GM19035 (cell line): ENCODE results near the gene HCK.

Experiments used
- ATAC-seq: cut with Tn5 transposase; IDR thresholded peaks from one replicate; pipeline ENCODE4 v1.9.1; 2021; ENCODE audit not compliant: unreplicated experiment

Gene HCK

GRCh38 chr20:32052090-32052777 is at the start of gene HCK:
Gene HCK, plus strand, starts transcription at chr20:32052242.
- no peak for ATAC-seq

- ATAC-seq, result no peak
Observed at GRCh38 chr20:32003325-32003724, 48.7 kb upstream of the HCK start.

- ATAC-seq, result no peak
Observed at GRCh38 chr20:32004963-32005362, 47.1 kb upstream of the HCK start.

- ATAC-seq, result no peak
Observed at GRCh38 chr20:32006053-32006452, 46.0 kb upstream of the HCK start.

GRCh38 chr20:32006841-32007786 is 44.9 kb upstream of the HCK start:
- no peak for ATAC-seq

- ATAC-seq, result no peak
Observed at GRCh38 chr20:32007787-32008616, 44.0 kb upstream of the HCK start.

GRCh38 chr20:32009564-32009963 is 42.5 kb upstream of the HCK start:
- ATAC-seq, result no peak

GRCh38 chr20:32010101-32010500 is 41.9 kb upstream of the HCK start, which contains the start of gene CCM2L:
Gene CCM2L, plus strand, starts transcription at chr20:32010438. Its CDS starts 17 bp downstream, at chr20:32010455.
- ATAC-seq, result no peak

- ATAC-seq, result no peak
Observed at GRCh38 chr20:32010666-32011065, 41.4 kb upstream of the HCK start.

GRCh38 chr20:32012159-32012688 is 39.8 kb upstream of the HCK start:
- no peak for ATAC-seq

GRCh38 chr20:32013326-32013725 is 38.7 kb upstream of the HCK start:
- no peak for ATAC-seq

- ATAC-seq, result no peak
Observed at GRCh38 chr20:32017711-32018251, 34.3 kb upstream of the HCK start.

- ATAC-seq, result no peak
Observed at GRCh38 chr20:32018269-32019155, 33.5 kb upstream of the HCK start.

GRCh38 chr20:32019156-32019510 is 32.9 kb upstream of the HCK start:
- ATAC-seq, result no peak

- ATAC-seq, result no peak
Observed at GRCh38 chr20:32019563-32020463, 32.2 kb upstream of the HCK start.

GRCh38 chr20:32021091-32021490 is 31.0 kb upstream of the HCK start:
- no peak for ATAC-seq

- no peak for ATAC-seq
Observed at GRCh38 chr20:32024683-32025295, 27.3 kb upstream of the HCK start.

GRCh38 chr20:32027643-32028042 is 24.4 kb upstream of the HCK start:
- no peak for ATAC-seq
